ENCODE results near the gene POLE4.

GRCh38 chr2:74924463-74925265 is 33.8 kb upstream of the POLE4 start:
- TF ChIP-seq CTCF (IDR thresholded peaks at IDR 0.05) (no peak), POLR2A (IDR thresholded peaks at IDR 0.05) (no peak)
